Activated CD4-positive, alpha-beta T cell treated with anti-CD3 and anti-CD28 coated beads for 24 hours (primary cell): ENCODE measurements around the gene INPP5J.
"Not testable (repeated sequence)": the region's sequence is repeated elsewhere in the genome, so short reads cannot be mapped to it uniquely, and the experiment has no call there.

Source experiments
- DNase-seq, 2 donors: peaks; one replicate each; pipeline ENCODE4 v3.0.0-alpha.2; 2020; ENCODE audit warnings: low read depth in 2 of 2

Gene INPP5J

GRCh38 chr22:31088233-31088986, 34.4 kb upstream of the INPP5J start:
- no peak for DNase-seq

- DNase-seq, result no peak
These were observed 33.3 kb upstream of the INPP5J start for GRCh38 chr22:31089160-31090100.

GRCh38 chr22:31090217-31091085, 32.3 kb upstream of the INPP5J start:
- no peak for DNase-seq

- DNase-seq, result no peak
These were observed 31.4 kb upstream of the INPP5J start for GRCh38 chr22:31091106-31091975.

- DNase-seq, result no peak
These were observed 30.6 kb upstream of the INPP5J start for GRCh38 chr22:31092161-31092560.

GRCh38 chr22:31093086-31093850, 29.5 kb upstream of the INPP5J start:
- no peak for DNase-seq

GRCh38 chr22:31094021-31094551, 28.7 kb upstream of the INPP5J start:
- no peak for DNase-seq

- no peak for DNase-seq
These were observed 28.0 kb upstream of the INPP5J start for GRCh38 chr22:31094741-31095140.

GRCh38 chr22:31095637-31096249, 27.0 kb upstream of the INPP5J start:
- no peak for DNase-seq

GRCh38 chr22:31096657-31097279, 26.0 kb upstream of the INPP5J start:
- DNase-seq, result no peak

- not testable (repeated sequence) for DNase-seq
These were observed 25.2 kb upstream of the INPP5J start for GRCh38 chr22:31097539-31097938.

- DNase-seq, result no peak
These were observed 24.7 kb upstream of the INPP5J start for GRCh38 chr22:31097941-31098631.

GRCh38 chr22:31098632-31099110, 24.1 kb upstream of the INPP5J start:
- DNase-seq, result no peak

- no peak for DNase-seq
These were observed 23.4 kb upstream of the INPP5J start for GRCh38 chr22:31099386-31099785.

GRCh38 chr22:31099841-31100761, 22.7 kb upstream of the INPP5J start:
- no peak for DNase-seq

GRCh38 chr22:31100762-31101525, 21.8 kb upstream of the INPP5J start:
- no peak for DNase-seq
